SK-N-SH treated with all-trans-retinoic acid at 6 μM for 48 hours (cell line): ENCODE results near the gene FHIT.

Experiments used
- CSDC2 ChIP-seq: fragments of 250-450 bp; sonication (Bioruptor Pico); IDR thresholded peaks from 2 replicates; pipeline ENCODE4 v1.5.0; 2020; ENCODE audit warnings: mild to moderate bottlenecking, moderate library complexity
- ESRRG ChIP-seq: fragments of 250-450 bp; sonication (Bioruptor Pico); IDR thresholded peaks from 2 replicates; pipeline ENCODE4 v1.6.1; 2021; ENCODE audit warnings: mild to moderate bottlenecking
- ISL1 ChIP-seq: fragments of 250-450 bp; sonication (Bioruptor Pico); IDR thresholded peaks from 2 replicates; pipeline ENCODE4 v2.1.2; 2022; ENCODE audit warnings: mild to moderate bottlenecking, moderate library complexity
- OSR1 ChIP-seq: fragments of 250-450 bp; sonication (Bioruptor Pico); IDR thresholded peaks from 2 replicates; pipeline ENCODE4 v1.8.0; 2022; ENCODE audit warnings: moderate library complexity, mild to moderate bottlenecking, inconsistent platforms
- ZFP3 ChIP-seq: fragments of 250-450 bp; sonication (Bioruptor Pico); IDR thresholded peaks from 2 replicates; pipeline ENCODE4 v1.5.0; 2020; ENCODE audit warnings: mild to moderate bottlenecking, moderate library complexity
- ZNF565 ChIP-seq: fragments of 450-650 bp; formaldehyde crosslinking; conservative IDR thresholded peaks from 2 replicates; pipeline ENCODE4 v1.5.0; 2020; ENCODE audit warnings: low read depth, mild to moderate bottlenecking, moderate library complexity
- ZNF8 ChIP-seq: fragments of 450-650 bp; formaldehyde crosslinking; IDR thresholded peaks from 2 replicates; pipeline ENCODE4 v1.5.0; 2020; ENCODE audit warnings: mild to moderate bottlenecking, moderate library complexity
- TF ChIP-seq, protein P1 (sequence below): fragments of 250-450 bp; sonication (Bioruptor Pico); IDR thresholded peaks from 2 replicates; pipeline ENCODE4 v1.5.1; 2020; ENCODE audit warnings: low read depth, mild to moderate bottlenecking, moderate library complexity
- TF ChIP-seq, protein P2 (sequence below): fragments of 250-450 bp; sonication (Bioruptor Pico); IDR thresholded peaks from 2 replicates; pipeline ENCODE4 v1.8.0; 2021; ENCODE audit warnings: low read depth, mild to moderate bottlenecking, moderate library complexity, borderline replicate concordance

DNA sequence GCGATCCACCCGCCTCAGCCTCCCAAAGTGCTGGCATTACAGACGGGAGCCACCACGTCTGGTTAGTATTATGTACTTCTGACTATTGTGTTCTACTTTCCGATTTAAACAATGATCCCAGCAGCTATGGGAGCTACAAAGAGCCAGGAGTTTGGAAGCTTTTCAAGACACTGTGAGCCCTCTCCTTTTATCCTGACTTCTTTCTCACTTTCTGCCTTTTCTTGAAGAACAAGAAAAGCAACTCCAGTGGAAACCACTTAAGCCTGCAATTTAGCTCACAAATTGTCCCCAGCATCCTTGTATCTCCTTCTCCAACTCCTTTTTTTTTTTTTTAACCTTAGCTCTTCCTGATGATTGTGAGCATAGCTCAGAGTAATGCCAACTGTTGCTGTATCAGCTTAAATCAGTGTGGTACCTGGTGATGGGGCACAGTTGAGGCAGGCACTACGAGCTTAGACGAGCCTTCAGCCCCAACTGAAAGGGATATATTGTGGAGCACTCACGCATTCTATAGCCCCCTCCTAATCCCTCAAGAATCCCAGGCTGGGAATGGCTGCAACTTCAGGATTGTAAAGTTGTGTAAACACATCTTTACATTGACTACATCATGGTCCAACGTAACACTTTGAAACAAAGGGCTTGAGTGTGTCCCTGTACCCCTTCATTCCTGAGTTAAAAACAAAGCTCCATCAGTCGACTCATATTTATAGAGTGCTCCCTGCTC, 677.0 kb downstream of the FHIT start:
- TF ChIP-seq ZNF565 (no peak), CSDC2 (CRISPR knock-in tag) (no peak), ISL1 (CRISPR knock-in tag) (no peak), ESRRG (CRISPR knock-in tag) (no peak), ZNF8 (CRISPR knock-in tag) (no peak), OSR1 (no peak), ZFP3 (CRISPR knock-in tag) (no peak)
- TF ChIP-seq, protein P1, sequence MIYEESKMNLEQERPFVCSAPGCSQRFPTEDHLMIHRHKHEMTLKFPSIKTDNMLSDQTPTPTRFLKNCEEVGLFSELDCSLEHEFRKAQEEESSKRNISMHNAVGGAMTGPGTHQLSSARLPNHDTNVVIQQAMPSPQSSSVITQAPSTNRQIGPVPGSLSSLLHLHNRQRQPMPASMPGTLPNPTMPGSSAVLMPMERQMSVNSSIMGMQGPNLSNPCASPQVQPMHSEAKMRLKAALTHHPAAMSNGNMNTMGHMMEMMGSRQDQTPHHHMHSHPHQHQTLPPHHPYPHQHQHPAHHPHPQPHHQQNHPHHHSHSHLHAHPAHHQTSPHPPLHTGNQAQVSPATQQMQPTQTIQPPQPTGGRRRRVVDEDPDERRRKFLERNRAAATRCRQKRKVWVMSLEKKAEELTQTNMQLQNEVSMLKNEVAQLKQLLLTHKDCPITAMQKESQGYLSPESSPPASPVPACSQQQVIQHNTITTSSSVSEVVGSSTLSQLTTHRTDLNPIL (CRISPR knock-in tag): no peak
- TF ChIP-seq, protein P2, sequence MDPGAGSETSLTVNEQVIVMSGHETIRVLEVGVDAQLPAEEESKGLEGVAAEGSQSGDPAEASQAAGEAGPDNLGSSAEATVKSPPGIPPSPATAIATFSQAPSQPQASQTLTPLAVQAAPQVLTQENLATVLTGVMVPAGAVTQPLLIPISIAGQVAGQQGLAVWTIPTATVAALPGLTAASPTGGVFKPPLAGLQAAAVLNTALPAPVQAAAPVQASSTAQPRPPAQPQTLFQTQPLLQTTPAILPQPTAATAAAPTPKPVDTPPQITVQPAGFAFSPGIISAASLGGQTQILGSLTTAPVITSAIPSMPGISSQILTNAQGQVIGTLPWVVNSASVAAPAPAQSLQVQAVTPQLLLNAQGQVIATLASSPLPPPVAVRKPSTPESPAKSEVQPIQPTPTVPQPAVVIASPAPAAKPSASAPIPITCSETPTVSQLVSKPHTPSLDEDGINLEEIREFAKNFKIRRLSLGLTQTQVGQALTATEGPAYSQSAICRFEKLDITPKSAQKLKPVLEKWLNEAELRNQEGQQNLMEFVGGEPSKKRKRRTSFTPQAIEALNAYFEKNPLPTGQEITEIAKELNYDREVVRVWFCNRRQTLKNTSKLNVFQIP (CRISPR knock-in tag): no peak
